ENCODE data around the gene SLC9A3.

Gene SLC9A3

DNA sequence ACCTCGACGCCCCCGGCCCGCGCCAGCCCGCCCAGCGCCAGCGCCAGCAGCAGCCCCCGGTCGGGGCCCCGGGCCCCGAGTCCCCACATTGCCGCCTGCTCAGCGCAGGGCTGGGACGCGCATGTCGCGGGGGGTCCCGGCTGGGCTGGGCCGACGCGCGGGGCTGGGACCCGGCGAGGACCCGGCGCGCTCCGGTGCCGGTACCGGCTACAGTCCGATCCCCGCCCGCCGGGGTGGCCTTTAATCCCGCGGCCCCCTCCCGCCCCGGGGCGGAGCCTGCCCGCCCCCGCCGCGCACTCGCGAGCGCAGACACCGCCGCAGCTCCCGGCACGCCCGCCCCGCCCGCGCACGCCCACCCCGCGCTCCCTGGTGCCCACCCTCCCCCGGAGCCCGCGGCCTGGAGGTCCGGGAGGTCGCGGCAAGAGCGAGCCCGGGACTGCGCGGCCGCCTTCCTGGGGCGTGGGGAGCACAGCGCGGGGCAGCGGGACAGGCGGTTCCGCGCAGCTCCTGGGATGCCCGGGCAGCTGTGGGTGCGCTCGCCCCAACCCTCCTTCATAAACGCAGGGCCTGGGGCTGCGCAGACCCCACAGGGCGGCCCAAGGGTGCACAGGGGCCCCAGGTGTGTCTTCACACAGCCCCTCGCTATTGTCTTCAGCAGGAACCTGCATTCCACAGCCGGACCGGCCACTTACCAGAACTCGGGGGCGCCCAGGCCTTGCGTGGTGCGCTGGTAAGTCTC lies at the start of gene SLC9A3:
TSS of gene SLC9A3 (minus strand) at position 216 of the 739 bp plus-strand sequence.
- H3K9ac ChIP-seq (ENCODE audit: low read length): no peak within 1 kb of the TSS
- H3K4me1 ChIP-seq (ENCODE audit: control insufficient read depth, insufficient read depth, low read length): no peaks in the 10 kb centered on the region
- H3K4me3 ChIP-seq (ENCODE audit: low read length): peak within 1 kb of the TSS; percentile 21
- H3K27ac ChIP-seq (ENCODE audit: low read depth, low read length): no peak within 1 kb of the TSS
- no peaks in the 10 kb centered on the region for H3K36me3 ChIP-seq (ENCODE audit: control insufficient read depth, insufficient read depth, low read length)
- peaks cover 40% of the 10 kb centered on the region for H3K27me3 ChIP-seq (ENCODE audit: control insufficient read depth, insufficient read depth, low read length)

GRCh38 chr5:573976-574375 lies 49.7 kb upstream of the SLC9A3 start:
- Histone ChIP-seq H3K4me1 (ENCODE audit: control insufficient read depth, insufficient read depth, low read length) (no peaks in the 10 kb centered on the region), H3K27ac (ENCODE audit: low read depth, low read length) (no peak overlapping the region), H3K9ac (ENCODE audit: low read length) (no peak overlapping the region), H3K4me3 (ENCODE audit: low read length) (no peak overlapping the region), H3K27me3 (ENCODE audit: control insufficient read depth, insufficient read depth, low read length) (no peaks in the 10 kb centered on the region), H3K36me3 (ENCODE audit: control insufficient read depth, insufficient read depth, low read length) (no peaks in the 10 kb centered on the region)

GRCh38 chr5:573206-573605 lies 49.0 kb upstream of the SLC9A3 start:
- Histone ChIP-seq H3K27me3 (ENCODE audit: control insufficient read depth, insufficient read depth, low read length) (no peaks in the 10 kb centered on the region), H3K9ac (ENCODE audit: low read length) (no peak overlapping the region), H3K36me3 (ENCODE audit: control insufficient read depth, insufficient read depth, low read length) (no peaks in the 10 kb centered on the region), H3K4me3 (ENCODE audit: low read length) (no peak overlapping the region), H3K27ac (ENCODE audit: low read depth, low read length) (no peak overlapping the region), H3K4me1 (ENCODE audit: control insufficient read depth, insufficient read depth, low read length) (no peaks in the 10 kb centered on the region)

DNA sequence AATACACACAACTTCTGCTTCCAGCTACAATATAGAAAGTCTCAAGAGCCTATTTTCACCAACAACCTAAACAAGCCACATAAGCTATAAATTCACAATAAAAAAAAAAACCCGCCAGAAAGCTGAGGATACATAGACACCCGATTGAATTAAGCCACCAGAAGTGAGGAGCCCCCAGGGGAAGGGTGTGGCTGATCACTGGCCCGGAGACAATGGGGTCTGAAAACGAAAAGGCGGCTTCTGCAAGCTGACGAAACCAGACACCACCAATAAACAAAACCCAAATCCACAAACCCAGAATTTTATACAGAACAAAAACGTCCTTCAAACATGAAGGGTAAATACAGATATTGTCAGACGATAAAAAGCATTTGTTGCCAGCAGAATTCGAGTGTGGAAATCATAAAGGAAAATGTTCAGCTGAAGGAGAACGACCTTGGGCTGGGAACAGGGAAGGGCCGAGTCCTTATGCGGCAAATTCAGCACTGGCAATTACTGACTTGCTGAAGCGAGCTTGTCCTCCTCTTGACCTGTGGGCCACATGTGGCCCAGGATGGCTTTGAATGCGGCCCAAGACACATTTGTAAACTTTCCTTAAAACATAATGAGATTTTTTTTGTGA lies 48.3 kb upstream of the SLC9A3 start:
- Histone ChIP-seq H3K27ac (ENCODE audit: low read depth, low read length) (no peak overlapping the region), H3K4me3 (ENCODE audit: low read length) (no peak overlapping the region), H3K36me3 (ENCODE audit: control insufficient read depth, insufficient read depth, low read length) (no peaks in the 10 kb centered on the region), H3K4me1 (ENCODE audit: control insufficient read depth, insufficient read depth, low read length) (no peaks in the 10 kb centered on the region), H3K27me3 (ENCODE audit: control insufficient read depth, insufficient read depth, low read length) (no peaks in the 10 kb centered on the region), H3K9ac (ENCODE audit: low read length) (no peak overlapping the region)

GRCh38 chr5:571791-572190 lies 47.5 kb upstream of the SLC9A3 start:
- H3K36me3 ChIP-seq (ENCODE audit: control insufficient read depth, insufficient read depth, low read length): no peaks in the 10 kb centered on the region
- no peaks in the 10 kb centered on the region for H3K27me3 ChIP-seq (ENCODE audit: control insufficient read depth, insufficient read depth, low read length)
- no peak overlapping the region for H3K9ac ChIP-seq (ENCODE audit: low read length)
- H3K4me1 ChIP-seq (ENCODE audit: control insufficient read depth, insufficient read depth, low read length): no peaks in the 10 kb centered on the region
- no peak overlapping the region for H3K27ac ChIP-seq (ENCODE audit: low read depth, low read length)
- H3K4me3 ChIP-seq (ENCODE audit: low read length): no peak overlapping the region

- Histone ChIP-seq H3K36me3 (ENCODE audit: control insufficient read depth, insufficient read depth, low read length) (no peaks in the 10 kb centered on the region), H3K27ac (ENCODE audit: low read depth, low read length) (no peak overlapping the region), H3K4me3 (ENCODE audit: low read length) (no peak overlapping the region), H3K9ac (ENCODE audit: low read length) (no peak overlapping the region), H3K27me3 (ENCODE audit: control insufficient read depth, insufficient read depth, low read length) (peaks cover 2% of the 10 kb centered on the region), H3K4me1 (ENCODE audit: control insufficient read depth, insufficient read depth, low read length) (no peaks in the 10 kb centered on the region)
Measured at GRCh38 chr5:570886-571285, 46.6 kb upstream of the SLC9A3 start.

- no peaks in the 10 kb centered on the region for H3K4me1 ChIP-seq (ENCODE audit: control insufficient read depth, insufficient read depth, low read length)
- no peak overlapping the region for H3K9ac ChIP-seq (ENCODE audit: low read length)
- H3K4me3 ChIP-seq (ENCODE audit: low read length): no peak overlapping the region
- no peak overlapping the region for H3K27ac ChIP-seq (ENCODE audit: low read depth, low read length)
- peaks cover 4% of the 10 kb centered on the region for H3K27me3 ChIP-seq (ENCODE audit: control insufficient read depth, insufficient read depth, low read length)
- no peaks in the 10 kb centered on the region for H3K36me3 ChIP-seq (ENCODE audit: control insufficient read depth, insufficient read depth, low read length)
Measured at GRCh38 chr5:570446-570845, 46.2 kb upstream of the SLC9A3 start.

- Histone ChIP-seq H3K27ac (ENCODE audit: low read depth, low read length) (no peak overlapping the region), H3K4me3 (ENCODE audit: low read length) (no peak overlapping the region), H3K27me3 (ENCODE audit: control insufficient read depth, insufficient read depth, low read length) (peaks cover 4% of the 10 kb centered on the region), H3K36me3 (ENCODE audit: control insufficient read depth, insufficient read depth, low read length) (no peaks in the 10 kb centered on the region), H3K9ac (ENCODE audit: low read length) (no peak overlapping the region), H3K4me1 (ENCODE audit: control insufficient read depth, insufficient read depth, low read length) (no peaks in the 10 kb centered on the region)
Measured at GRCh38 chr5:569868-570361, 45.7 kb upstream of the SLC9A3 start.

DNA sequence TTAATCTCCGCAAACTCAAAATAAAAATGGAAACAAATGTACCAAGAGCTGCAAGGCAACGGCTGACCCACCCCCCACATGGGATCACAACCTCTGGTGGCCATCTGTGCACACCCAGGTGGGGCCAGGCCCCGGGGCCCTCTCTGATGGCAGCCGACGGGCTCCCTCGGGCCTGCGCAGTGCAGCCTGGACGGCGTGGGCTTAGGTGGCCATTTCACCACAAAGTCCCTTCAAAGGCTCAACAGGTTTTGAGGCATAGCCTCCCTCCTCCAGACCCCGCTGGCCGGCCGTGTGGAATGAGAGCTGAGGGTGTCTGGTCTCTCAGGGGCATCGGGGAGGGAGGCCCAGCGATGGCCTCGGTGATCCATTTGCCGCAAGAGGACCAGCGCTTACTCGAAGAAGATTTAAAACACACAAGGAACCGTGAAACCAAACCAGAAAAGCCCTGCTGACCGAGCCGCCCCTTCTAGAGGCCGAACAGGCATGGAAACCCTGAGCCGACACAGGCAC lies 45.2 kb upstream of the SLC9A3 start:
- no peak overlapping the region for H3K27ac ChIP-seq (ENCODE audit: low read depth, low read length)
- no peaks in the 10 kb centered on the region for H3K4me1 ChIP-seq (ENCODE audit: control insufficient read depth, insufficient read depth, low read length)
- H3K4me3 ChIP-seq (ENCODE audit: low read length): no peak overlapping the region
- peaks cover 4% of the 10 kb centered on the region for H3K27me3 ChIP-seq (ENCODE audit: control insufficient read depth, insufficient read depth, low read length)
- H3K36me3 ChIP-seq (ENCODE audit: control insufficient read depth, insufficient read depth, low read length): no peaks in the 10 kb centered on the region
- H3K9ac ChIP-seq (ENCODE audit: low read length): no peak overlapping the region

DNA sequence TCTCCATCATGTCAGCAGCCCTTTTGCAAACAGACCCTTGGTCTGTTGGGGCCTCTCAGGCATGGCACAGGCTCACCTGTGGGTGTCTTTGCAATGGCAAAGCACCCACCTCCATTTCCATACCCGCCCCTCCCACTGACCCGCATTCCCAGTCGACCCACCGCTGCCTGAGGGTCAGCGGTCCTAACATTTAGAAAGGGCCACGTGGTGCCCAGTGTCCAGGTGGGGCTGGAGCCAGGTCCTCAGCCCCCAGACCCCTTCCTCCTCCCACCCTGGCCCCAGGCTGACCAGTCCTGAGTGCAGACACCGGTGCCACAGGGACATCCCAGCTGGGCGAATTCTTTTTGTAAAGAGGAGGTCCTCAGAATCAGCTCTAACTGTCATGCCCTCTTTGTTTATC lies 44.6 kb upstream of the SLC9A3 start:
- no peaks in the 10 kb centered on the region for H3K4me1 ChIP-seq (ENCODE audit: control insufficient read depth, insufficient read depth, low read length)
- H3K27ac ChIP-seq (ENCODE audit: low read depth, low read length): no peak overlapping the region
- no peak overlapping the region for H3K4me3 ChIP-seq (ENCODE audit: low read length)
- no peak overlapping the region for H3K9ac ChIP-seq (ENCODE audit: low read length)
- no peaks in the 10 kb centered on the region for H3K36me3 ChIP-seq (ENCODE audit: control insufficient read depth, insufficient read depth, low read length)
- peaks cover 4% of the 10 kb centered on the region for H3K27me3 ChIP-seq (ENCODE audit: control insufficient read depth, insufficient read depth, low read length)

- H3K9ac ChIP-seq (ENCODE audit: low read length): no peak overlapping the region
- H3K27me3 ChIP-seq (ENCODE audit: control insufficient read depth, insufficient read depth, low read length): peaks cover 4% of the 10 kb centered on the region
- H3K4me1 ChIP-seq (ENCODE audit: control insufficient read depth, insufficient read depth, low read length): no peaks in the 10 kb centered on the region
- H3K36me3 ChIP-seq (ENCODE audit: control insufficient read depth, insufficient read depth, low read length): no peaks in the 10 kb centered on the region
- H3K27ac ChIP-seq (ENCODE audit: low read depth, low read length): no peak overlapping the region
- H3K4me3 ChIP-seq (ENCODE audit: low read length): no peak overlapping the region
Measured at GRCh38 chr5:568061-568781, 44.0 kb upstream of the SLC9A3 start.

GRCh38 chr5:567664-568060 lies 43.4 kb upstream of the SLC9A3 start:
- H3K27me3 ChIP-seq (ENCODE audit: control insufficient read depth, insufficient read depth, low read length): peaks cover 4% of the 10 kb centered on the region
- no peak overlapping the region for H3K9ac ChIP-seq (ENCODE audit: low read length)

More at GRCh38 chr5:567664-568060, 43.4 kb upstream of the SLC9A3 start:
- no peaks in the 10 kb centered on the region for H3K36me3 ChIP-seq (ENCODE audit: control insufficient read depth, insufficient read depth, low read length)
- H3K4me3 ChIP-seq (ENCODE audit: low read length): no peak overlapping the region
- H3K4me1 ChIP-seq (ENCODE audit: control insufficient read depth, insufficient read depth, low read length): no peaks in the 10 kb centered on the region
- no peak overlapping the region for H3K27ac ChIP-seq (ENCODE audit: low read depth, low read length)
